CD4-positive, alpha-beta T cell treated with Interleukin-2 at 100 ng/mL for 4 hours (primary cell): ENCODE measurements around the gene RASSF5.

Experiments
- DNase-seq: peaks from one replicate; pipeline ENCODE4 v3.0.0-alpha.2; 2020; ENCODE audit warnings: low spot score

Gene RASSF5

DNA sequence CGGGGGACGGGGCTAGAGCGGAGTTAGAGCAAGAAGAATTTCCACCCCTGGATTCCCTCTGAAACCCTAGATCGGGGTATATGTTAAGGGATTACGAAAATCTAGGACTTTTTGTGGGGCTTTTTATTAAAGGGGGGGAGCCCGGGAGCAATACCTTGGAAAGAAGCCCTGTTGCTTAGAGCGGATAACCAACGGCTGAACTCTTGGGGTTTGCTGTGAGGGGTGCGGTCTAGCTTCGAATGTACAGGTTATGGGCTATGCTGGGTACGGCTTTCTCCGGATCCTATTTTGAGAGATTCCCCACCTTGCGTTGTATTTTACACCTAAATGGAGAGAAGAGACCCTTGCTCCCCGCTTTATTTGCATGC lies 128.6 kb downstream of the RASSF5 start:
- DNase-seq, result no peak

DNA sequence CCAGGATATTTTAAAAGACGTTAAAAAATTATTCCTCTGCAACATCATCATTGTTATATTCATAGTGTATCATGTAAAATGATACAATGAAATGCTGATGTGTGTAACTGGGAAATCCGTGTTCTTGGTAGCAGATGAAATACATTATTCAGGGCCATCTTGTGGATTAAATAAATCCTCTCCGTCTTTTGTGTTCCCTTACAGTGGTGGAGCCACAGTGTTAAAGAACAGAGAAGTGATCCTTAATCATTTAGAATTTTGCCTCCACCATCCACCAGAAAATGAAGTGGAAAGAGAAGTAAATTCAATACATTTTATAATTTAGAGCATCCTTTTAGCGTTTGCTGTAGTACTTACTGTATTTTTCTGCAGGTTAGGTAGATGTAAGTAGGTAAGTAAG lies 129.3 kb downstream of the RASSF5 start:
- DNase-seq, result no peak

DNA sequence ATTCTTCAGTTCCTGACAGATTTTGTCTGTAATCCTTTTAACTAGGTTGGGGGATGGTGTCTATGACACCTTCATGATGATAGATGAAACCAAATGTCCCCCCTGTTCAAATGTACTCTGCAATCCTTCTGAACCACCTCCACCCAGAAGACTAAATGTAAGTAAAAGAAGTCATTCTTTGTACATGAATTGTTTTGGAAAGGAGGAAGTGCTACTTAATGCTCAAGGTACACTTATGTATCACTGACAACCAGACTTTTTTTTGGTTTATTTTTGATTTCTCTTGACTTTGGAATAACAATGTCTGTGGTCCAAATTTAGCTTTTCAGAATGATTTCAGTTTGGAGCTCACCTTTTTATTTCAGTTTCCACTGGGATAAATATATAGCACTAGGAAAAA lies 130.3 kb downstream of the RASSF5 start:
- no peak for DNase-seq
